Natural killer cell (primary cell): ENCODE results near the gene SIPA1L3. TPM values are rescaled to one million over a fixed set of nuclear protein-coding genes. Genes with fewer than 3 reads are reported as not detected.

ENCODE experiments used
- ATAC-seq, 3 donors: fragments of 150-1000 bp in 2 of 3; fragments of 200-7000 bp in 1 of 3; cut with Tn5 transposase; 1 replicate in 1 of 3; 2 replicates in 2 of 3; pipeline ENCODE4 v1.10.0; 2021; ENCODE audit warnings: mild to moderate bottlenecking in 2 of 3, moderate library complexity in 2 of 3
- DNase-seq, 2 donors: peaks; one replicate each; pipeline versions ENCODE4 v3.0.0 to v3.0.0-alpha.2; 2013 to 2021; ENCODE audit warnings: mixed read lengths in 1 of 2
- H3K27ac ChIP-seq: one replicate; pipeline ENCODE4 v1.5.1; 2013; ENCODE audit warnings: mild to moderate bottlenecking, low read length
- H3K27me3 ChIP-seq: one replicate; pipeline ENCODE4 v1.6.1; 2013; ENCODE audit warnings: low read length; ENCODE audit not compliant: control insufficient read depth, insufficient read depth
- H3K36me3 ChIP-seq: one replicate; pipeline ENCODE4 v1.6.1; 2013; ENCODE audit warnings: low read length; ENCODE audit not compliant: control insufficient read depth, insufficient read depth
- H3K4me1 ChIP-seq: one replicate; pipeline ENCODE4 v1.6.1; 2013; ENCODE audit warnings: low read length; ENCODE audit not compliant: control insufficient read depth, insufficient read depth
- H3K4me3 ChIP-seq: one replicate; pipeline ENCODE4 v1.5.1; 2013; ENCODE audit warnings: low read length
- H3K9me3 ChIP-seq: one replicate; pipeline ENCODE4 v1.6.1; 2013; ENCODE audit warnings: low read length; ENCODE audit not compliant: control insufficient read depth, insufficient read depth
- H3K27ac Mint-ChIP-seq, 2 donors: one replicate each; pipeline ENCODE4 v1.8.0; 2022; ENCODE audit warnings: mild to moderate bottlenecking in 2 of 2, mixed read lengths in 2 of 2, moderate library complexity in 1 of 2
- H3K27me3 Mint-ChIP-seq, 2 donors: one replicate each; pipeline ENCODE4 v1.8.0; 2022; ENCODE audit warnings: low read depth in 2 of 2, mixed read lengths in 2 of 2
- H3K36me3 Mint-ChIP-seq: one replicate; pipeline ENCODE4 v1.8.0; 2022; ENCODE audit warnings: mixed read lengths
- H3K4me1 Mint-ChIP-seq, 2 donors: one replicate each; pipeline ENCODE4 v1.8.0; 2022; ENCODE audit warnings: mixed read lengths in 2 of 2
- H3K4me3 Mint-ChIP-seq: one replicate; pipeline ENCODE4 v1.8.0; 2022; ENCODE audit warnings: mild to moderate bottlenecking, moderate library complexity, mixed read lengths
- H3K9me3 Mint-ChIP-seq, 2 donors: one replicate each; pipeline ENCODE4 v1.8.0; 2022; ENCODE audit warnings: mixed read lengths in 2 of 2
- WGBS: methylation state at CpG from one replicate; pipeline ENCODE4 v1.1.7; 2013; ENCODE audit warnings: missing lambda C conversion rate; ENCODE audit not compliant: insufficient coverage; 5-methylcytosine and 5-hydroxymethylcytosine counted together
- intact Hi-C: fragments of 100-400 bp; cut with micrococcal nuclease; formaldehyde crosslinking; loops from one replicate; pipeline ENCODE4 v1.14.2; 2022
- total RNA-seq, 4 donors: library from RNA; stranded (reverse); fragments of 120-200 nt in 1 of 4; gene quantifications; one replicate each; pipeline versions ENCODE4 v1.2.3 to v1.2.4, GENCODE V29; 2013 to 2022
- TF ChIP-seq, protein P1 (sequence below): fragments of 200-600 bp; IDR thresholded peaks from one replicate; pipeline ENCODE4 v1.8.0; 2022; ENCODE audit warnings: antibody characterized with exemption

Gene SIPA1L3
- total RNA-seq, 3 donors from 2014 or later (not counting 1 experiment from before 2014, with no cell fraction given): 34.4 to 35.8 (median 35.4) TPM

DNA sequence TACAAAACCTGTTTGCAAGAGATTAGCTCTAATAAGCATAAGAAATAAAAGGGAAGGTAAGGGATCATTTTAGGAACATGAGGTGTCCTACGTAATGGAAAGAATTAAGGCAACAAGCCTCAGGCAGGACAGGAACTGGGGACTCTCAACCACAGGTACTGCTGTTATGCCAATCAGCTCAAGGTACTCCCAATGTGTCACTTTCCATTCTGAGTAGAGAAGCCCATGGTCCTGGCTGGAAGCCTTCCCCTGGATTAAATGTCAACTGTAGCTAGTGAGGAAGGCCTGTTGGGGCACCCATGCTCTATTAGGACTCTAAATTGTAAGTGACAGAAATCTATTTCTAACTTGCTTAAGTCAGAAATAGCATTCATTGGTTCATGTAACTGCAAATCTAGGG, 182.4 kb downstream of the SIPA1L3 start:
- intact Hi-C loops: no loop called here
- H3K4me1 Mint-ChIP-seq: no peaks in the 10 kb centered on the region
- H3K36me3 Mint-ChIP-seq: no peaks in the 10 kb centered on the region
- DNase-seq: no peak
- TF ChIP-seq, protein P1, sequence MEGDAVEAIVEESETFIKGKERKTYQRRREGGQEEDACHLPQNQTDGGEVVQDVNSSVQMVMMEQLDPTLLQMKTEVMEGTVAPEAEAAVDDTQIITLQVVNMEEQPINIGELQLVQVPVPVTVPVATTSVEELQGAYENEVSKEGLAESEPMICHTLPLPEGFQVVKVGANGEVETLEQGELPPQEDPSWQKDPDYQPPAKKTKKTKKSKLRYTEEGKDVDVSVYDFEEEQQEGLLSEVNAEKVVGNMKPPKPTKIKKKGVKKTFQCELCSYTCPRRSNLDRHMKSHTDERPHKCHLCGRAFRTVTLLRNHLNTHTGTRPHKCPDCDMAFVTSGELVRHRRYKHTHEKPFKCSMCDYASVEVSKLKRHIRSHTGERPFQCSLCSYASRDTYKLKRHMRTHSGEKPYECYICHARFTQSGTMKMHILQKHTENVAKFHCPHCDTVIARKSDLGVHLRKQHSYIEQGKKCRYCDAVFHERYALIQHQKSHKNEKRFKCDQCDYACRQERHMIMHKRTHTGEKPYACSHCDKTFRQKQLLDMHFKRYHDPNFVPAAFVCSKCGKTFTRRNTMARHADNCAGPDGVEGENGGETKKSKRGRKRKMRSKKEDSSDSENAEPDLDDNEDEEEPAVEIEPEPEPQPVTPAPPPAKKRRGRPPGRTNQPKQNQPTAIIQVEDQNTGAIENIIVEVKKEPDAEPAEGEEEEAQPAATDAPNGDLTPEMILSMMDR: no peak
- H3K9me3 Mint-ChIP-seq: no peaks in the 10 kb centered on the region
- H3K27ac ChIP-seq: no peak overlapping the region
- 93% methylated on average over 1 of the region's 1 CpG for WGBS
- no peak overlapping the region for H3K4me3 ChIP-seq
- no peak overlapping the region for H3K4me3 Mint-ChIP-seq
- no peak overlapping the region for H3K27ac Mint-ChIP-seq
- H3K27me3 ChIP-seq: no peaks in the 10 kb centered on the region
- peaks cover 10% of the 10 kb centered on the region for H3K36me3 ChIP-seq
- no peaks in the 10 kb centered on the region for H3K4me1 ChIP-seq
- H3K9me3 ChIP-seq: no peaks in the 10 kb centered on the region
- H3K27me3 Mint-ChIP-seq: no peaks in the 10 kb centered on the region
- ATAC-seq: no peak

DNA sequence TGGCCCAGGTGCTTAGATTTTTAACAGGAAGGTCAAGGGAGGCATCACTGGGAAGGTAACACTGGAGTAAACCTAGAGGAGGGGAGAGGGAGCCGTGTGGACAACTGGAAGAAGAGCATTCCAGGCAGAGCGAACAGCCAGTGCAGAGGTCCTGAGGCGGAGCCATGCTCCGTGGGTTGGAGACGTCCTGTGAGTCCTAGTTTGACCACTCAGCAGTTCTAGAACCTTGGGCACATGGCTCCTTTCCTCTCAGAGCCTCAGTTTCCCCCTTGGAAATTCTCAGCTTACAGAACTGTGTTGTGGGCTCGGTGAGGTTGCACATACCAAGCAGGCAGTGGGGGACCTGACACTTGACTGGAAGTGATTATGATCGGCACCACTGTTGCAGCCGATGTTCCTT, 186.1 kb downstream of the SIPA1L3 start:
- no peak overlapping the region for H3K4me3 ChIP-seq
- H3K27ac ChIP-seq: no peak overlapping the region
- Mint-ChIP-seq H3K27ac (no peak overlapping the region), H3K4me1 (peaks cover 5 to 9% of the 10 kb centered on the region in 2 donors), H3K36me3 (no peaks in the 10 kb centered on the region), H3K4me3 (no peak overlapping the region), H3K27me3 (no peaks in the 10 kb centered on the region), H3K9me3 (no peaks in the 10 kb centered on the region)
- ATAC-seq (no peak), DNase-seq (no peak)
- TF ChIP-seq, protein P1: no peak
- 88% methylated on average over 8 of the region's 8 CpGs for WGBS
- no peaks in the 10 kb centered on the region for H3K4me1 ChIP-seq
- peaks cover 12% of the 10 kb centered on the region for H3K36me3 ChIP-seq
- intact Hi-C loops: no loop called here
- H3K9me3 ChIP-seq: no peaks in the 10 kb centered on the region
- H3K27me3 ChIP-seq: no peaks in the 10 kb centered on the region

DNA sequence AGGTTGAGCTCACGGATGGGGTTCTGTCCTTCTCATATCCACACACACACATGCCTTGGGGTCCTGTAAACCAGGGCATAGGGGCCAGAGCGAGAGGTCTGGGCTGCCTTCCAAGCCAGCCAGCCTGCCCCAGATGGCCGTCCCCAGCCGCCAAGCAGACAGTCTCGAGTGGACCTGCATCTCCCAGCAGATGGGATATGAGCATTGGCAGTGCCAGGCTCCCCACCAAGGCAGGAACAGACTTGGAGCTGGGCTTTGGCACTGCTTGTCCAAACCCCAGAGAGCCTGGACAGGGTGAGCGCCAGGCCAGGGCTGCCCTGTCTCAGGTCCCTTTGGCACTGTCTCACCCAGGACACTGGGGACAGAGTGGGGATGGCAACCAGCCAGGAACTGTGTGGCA, 186.6 kb downstream of the SIPA1L3 start:
- DNase-seq (no peak), ATAC-seq (no peak)
- no peak overlapping the region for H3K4me3 ChIP-seq
- TF ChIP-seq, protein P1: no peak
- H3K36me3 ChIP-seq: peaks cover 10% of the 10 kb centered on the region
- intact Hi-C loops: no loop called here
- Mint-ChIP-seq H3K4me3 (no peak overlapping the region), H3K27ac (no peak overlapping the region), H3K4me1 (peaks cover 5 to 9% of the 10 kb centered on the region in 2 donors), H3K9me3 (no peaks in the 10 kb centered on the region), H3K27me3 (no peaks in the 10 kb centered on the region), H3K36me3 (no peaks in the 10 kb centered on the region)
- H3K27me3 ChIP-seq: no peaks in the 10 kb centered on the region
- H3K9me3 ChIP-seq: no peaks in the 10 kb centered on the region
- no peak overlapping the region for H3K27ac ChIP-seq
- no peaks in the 10 kb centered on the region for H3K4me1 ChIP-seq
- WGBS: 95% methylated on average over 6 of the region's 6 CpGs
